KMS-11 (cell line): Measurements from ENCODE around the gene NAA11.

Experiments used
- H2AFZ ChIP-seq: fragments of 200-600 bp; sonication (generic); 2 replicates; pipeline ENCODE4 v1.6.1; 2016; ENCODE audit warnings: antibody characterized with exemption, mixed run types, low read depth
- H3K27ac ChIP-seq: fragments of 200-600 bp; sonication (generic); 2 replicates; pipeline ENCODE4 v1.6.1; 2016; ENCODE audit warnings: mild to moderate bottlenecking, mixed run types
- H3K27me3 ChIP-seq: fragments of 200-600 bp; sonication (generic); 2 replicates; pipeline ENCODE4 v1.6.1; 2017; ENCODE audit warnings: mild to moderate bottlenecking, low read depth, mixed run types, moderate library complexity; ENCODE audit not compliant: insufficient read depth
- H3K36me3 ChIP-seq: fragments of 200-600 bp; sonication (generic); 2 replicates; pipeline ENCODE4 v1.6.1; 2017; ENCODE audit warnings: mild to moderate bottlenecking, mixed run types; ENCODE audit not compliant: insufficient read depth
- H3K4me1 ChIP-seq: fragments of 200-600 bp; sonication (generic); 2 replicates; pipeline ENCODE4 v1.6.1; 2016; ENCODE audit warnings: mild to moderate bottlenecking, low read depth, mixed run types; ENCODE audit not compliant: poor library complexity, severe bottlenecking
- H3K4me2 ChIP-seq: fragments of 200-600 bp; sonication (generic); 2 replicates; pipeline ENCODE4 v1.7.0; 2016; ENCODE audit warnings: mild to moderate bottlenecking, mixed run types
- H3K4me3 ChIP-seq: fragments of 200-600 bp; sonication (generic); IDR thresholded peaks from 2 replicates; pipeline ENCODE4 v1.6.1; 2017; ENCODE audit warnings: low read depth, low read length, mixed read lengths; ENCODE audit not compliant: insufficient read depth
- H3K79me2 ChIP-seq: fragments of 200-600 bp; sonication (generic); 2 replicates; pipeline ENCODE4 v1.6.1; 2016; ENCODE audit warnings: low read depth, mixed run types; ENCODE audit not compliant: insufficient read depth
- H3K9ac ChIP-seq: fragments of 200-600 bp; sonication (generic); 2 replicates; pipeline ENCODE4 v1.6.1; 2016; ENCODE audit warnings: mild to moderate bottlenecking, mixed run types
- H4K20me1 ChIP-seq: fragments of 200-600 bp; sonication (generic); 2 replicates; pipeline ENCODE4 v1.6.1; 2016; ENCODE audit warnings: mild to moderate bottlenecking, mixed run types; ENCODE audit not compliant: insufficient read depth
- TF ChIP-seq, protein P1 (sequence below): fragments of 200-600 bp; sonication (generic); conservative IDR thresholded peaks from 2 replicates; pipeline ENCODE4 v1.6.1; 2017; ENCODE audit warnings: low read depth, mild to moderate bottlenecking, antibody characterized with exemption, low read length, moderate library complexity, mixed read lengths

Gene NAA11

DNA sequence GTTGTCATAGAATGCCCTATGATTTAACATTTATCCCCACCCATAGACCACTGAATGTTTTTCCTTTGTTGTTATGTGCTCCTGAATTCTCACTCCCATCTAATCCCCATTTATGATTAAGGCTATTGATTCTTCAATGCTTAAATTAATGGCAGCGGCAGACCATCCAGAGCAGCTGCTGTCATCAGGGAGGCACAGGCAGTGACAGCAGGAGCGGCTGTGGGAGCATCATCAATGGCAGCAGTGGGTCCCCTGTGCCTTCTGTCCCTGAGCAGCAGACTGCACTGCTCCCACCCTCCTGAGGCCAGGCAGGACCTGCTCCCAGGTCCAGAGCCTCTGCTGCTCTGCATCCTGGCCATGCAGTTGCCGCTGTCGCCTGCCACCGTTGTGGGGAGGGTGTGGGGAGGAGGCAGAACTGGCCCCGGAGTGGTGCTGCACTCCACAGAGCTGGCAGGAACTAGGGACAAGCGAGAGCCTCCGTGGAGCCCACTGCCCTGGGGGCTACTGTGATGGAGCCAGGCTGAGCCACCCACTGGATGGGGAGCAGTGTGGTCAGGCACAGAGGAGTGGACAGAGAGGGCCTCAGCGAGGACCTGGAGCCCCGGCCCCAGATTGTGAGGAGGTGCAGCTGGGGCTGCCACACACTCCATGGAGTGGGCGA is 29.0 kb downstream of the NAA11 start:
- Histone ChIP-seq H3K36me3 (no peaks in the 10 kb centered on the region), H3K27ac (no peak overlapping the region), H4K20me1 (no peaks in the 10 kb centered on the region), H3K4me3 (no peak overlapping the region), H3K79me2 (no peaks in the 10 kb centered on the region), H3K4me1 (no peaks in the 10 kb centered on the region), H2AFZ (no peak overlapping the region), H3K27me3 (no peaks in the 10 kb centered on the region), H3K4me2 (no peak overlapping the region), H3K9ac (no peak overlapping the region)
- TF ChIP-seq, protein P1, sequence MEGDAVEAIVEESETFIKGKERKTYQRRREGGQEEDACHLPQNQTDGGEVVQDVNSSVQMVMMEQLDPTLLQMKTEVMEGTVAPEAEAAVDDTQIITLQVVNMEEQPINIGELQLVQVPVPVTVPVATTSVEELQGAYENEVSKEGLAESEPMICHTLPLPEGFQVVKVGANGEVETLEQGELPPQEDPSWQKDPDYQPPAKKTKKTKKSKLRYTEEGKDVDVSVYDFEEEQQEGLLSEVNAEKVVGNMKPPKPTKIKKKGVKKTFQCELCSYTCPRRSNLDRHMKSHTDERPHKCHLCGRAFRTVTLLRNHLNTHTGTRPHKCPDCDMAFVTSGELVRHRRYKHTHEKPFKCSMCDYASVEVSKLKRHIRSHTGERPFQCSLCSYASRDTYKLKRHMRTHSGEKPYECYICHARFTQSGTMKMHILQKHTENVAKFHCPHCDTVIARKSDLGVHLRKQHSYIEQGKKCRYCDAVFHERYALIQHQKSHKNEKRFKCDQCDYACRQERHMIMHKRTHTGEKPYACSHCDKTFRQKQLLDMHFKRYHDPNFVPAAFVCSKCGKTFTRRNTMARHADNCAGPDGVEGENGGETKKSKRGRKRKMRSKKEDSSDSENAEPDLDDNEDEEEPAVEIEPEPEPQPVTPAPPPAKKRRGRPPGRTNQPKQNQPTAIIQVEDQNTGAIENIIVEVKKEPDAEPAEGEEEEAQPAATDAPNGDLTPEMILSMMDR, result no peak

DNA sequence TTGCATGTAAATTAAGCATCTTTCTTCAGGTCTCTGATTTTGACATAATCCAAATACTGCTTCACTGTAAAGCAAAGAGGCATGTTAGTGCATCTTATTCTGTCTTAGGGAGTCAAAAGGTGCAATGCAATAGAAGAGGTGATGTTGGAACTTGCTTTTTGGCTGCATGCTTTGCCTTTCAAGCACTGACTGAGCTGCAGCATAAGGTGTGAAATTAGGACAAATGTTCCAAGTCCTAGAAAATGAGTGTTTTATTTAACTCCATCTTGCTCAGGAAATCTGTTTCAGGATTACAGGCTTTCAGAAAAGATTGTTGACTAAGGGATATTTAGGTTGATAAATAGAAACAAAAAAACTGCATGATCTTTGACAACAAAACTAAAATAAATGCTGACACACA is 30.8 kb downstream of the NAA11 start:
- Histone ChIP-seq H3K4me1 (no peaks in the 10 kb centered on the region), H3K79me2 (no peaks in the 10 kb centered on the region), H3K4me2 (no peak overlapping the region), H3K27me3 (no peaks in the 10 kb centered on the region), H3K9ac (no peak overlapping the region), H3K4me3 (no peak overlapping the region), H2AFZ (no peak overlapping the region), H3K27ac (no peak overlapping the region), H3K36me3 (no peaks in the 10 kb centered on the region), H4K20me1 (no peaks in the 10 kb centered on the region)
- TF ChIP-seq, protein P1, result no peak

DNA sequence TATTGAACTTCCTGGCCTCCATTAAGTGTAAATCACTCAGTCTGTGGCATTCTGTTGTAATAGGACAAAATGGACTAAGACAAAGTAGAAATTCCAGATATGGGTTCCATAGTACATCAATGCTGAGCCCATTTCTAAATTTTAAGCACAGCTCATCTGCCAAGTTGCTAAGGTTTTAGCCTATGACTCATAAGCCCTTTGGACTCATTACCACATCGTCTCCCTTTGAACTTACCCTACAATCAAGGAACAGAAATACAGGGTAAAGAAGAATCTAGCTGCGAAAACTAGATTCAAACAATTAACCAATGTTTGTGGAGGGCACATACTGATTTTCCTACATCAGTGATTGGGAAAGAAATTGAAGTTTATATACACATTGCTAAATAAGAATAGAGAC is 31.8 kb downstream of the NAA11 start:
- Histone ChIP-seq H3K27me3 (no peaks in the 10 kb centered on the region), H4K20me1 (no peaks in the 10 kb centered on the region), H3K4me3 (no peak overlapping the region), H3K9ac (no peak overlapping the region), H3K4me2 (no peak overlapping the region), H3K27ac (no peak overlapping the region), H3K79me2 (no peaks in the 10 kb centered on the region), H2AFZ (no peak overlapping the region), H3K36me3 (no peaks in the 10 kb centered on the region), H3K4me1 (no peaks in the 10 kb centered on the region)
- TF ChIP-seq, protein P1, result no peak

DNA sequence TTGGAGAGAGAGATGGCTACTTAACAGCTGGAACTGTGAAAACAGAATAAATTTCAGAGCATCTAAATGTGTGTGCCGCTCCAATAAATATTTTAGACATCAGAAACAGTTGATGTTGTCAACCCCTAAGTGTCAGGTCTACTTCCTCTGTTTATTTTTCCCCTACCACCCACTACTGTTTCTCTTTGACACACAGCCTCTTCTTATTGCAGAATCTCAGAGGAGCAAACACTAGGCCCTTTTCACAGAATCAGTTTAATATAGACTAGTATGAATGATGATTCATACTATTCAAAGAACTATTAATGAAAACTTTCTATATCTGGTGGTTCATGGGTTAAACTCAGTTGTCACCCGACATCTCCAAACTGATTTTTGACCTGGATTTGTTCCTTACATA is 33.9 kb downstream of the NAA11 start:
- Histone ChIP-seq H4K20me1 (no peaks in the 10 kb centered on the region), H3K4me2 (no peak overlapping the region), H3K27ac (no peak overlapping the region), H3K79me2 (no peaks in the 10 kb centered on the region), H3K4me1 (no peaks in the 10 kb centered on the region), H2AFZ (no peak overlapping the region), H3K36me3 (no peaks in the 10 kb centered on the region), H3K9ac (no peak overlapping the region), H3K27me3 (no peaks in the 10 kb centered on the region), H3K4me3 (no peak overlapping the region)
- TF ChIP-seq, protein P1, result no peak
